GM18520 (cell line): ENCODE data around the gene DCUN1D2.

Experiments used
- ATAC-seq: cut with Tn5 transposase; IDR thresholded peaks from one replicate; pipeline ENCODE4 v1.9.1; 2021; ENCODE audit not compliant: unreplicated experiment

The DCUN1D2 gene

GRCh38 chr13:113520571-113520970, 30.1 kb upstream of the DCUN1D2 start:
- no peak for ATAC-seq

DNA sequence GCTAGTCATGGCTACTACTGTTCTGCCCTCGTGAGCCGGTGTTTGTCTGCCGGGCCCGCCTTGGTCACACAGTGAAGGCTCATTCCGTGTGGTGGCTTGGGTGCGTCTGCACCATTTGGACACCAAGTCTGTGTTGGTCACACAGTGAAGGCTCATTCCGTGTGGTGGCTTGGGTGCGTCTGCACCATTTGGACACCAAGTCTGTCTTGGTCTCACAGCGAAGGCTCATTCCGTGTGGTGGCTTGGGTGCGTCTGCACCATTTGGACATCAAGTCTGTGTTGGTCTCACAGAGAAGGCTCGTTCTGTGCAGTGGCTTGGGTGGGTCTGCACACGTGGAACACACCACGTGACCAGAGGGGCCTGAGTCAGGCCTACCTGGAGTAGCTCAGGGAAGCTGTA, 29.0 kb upstream of the DCUN1D2 start:
- ATAC-seq = no peak

DNA sequence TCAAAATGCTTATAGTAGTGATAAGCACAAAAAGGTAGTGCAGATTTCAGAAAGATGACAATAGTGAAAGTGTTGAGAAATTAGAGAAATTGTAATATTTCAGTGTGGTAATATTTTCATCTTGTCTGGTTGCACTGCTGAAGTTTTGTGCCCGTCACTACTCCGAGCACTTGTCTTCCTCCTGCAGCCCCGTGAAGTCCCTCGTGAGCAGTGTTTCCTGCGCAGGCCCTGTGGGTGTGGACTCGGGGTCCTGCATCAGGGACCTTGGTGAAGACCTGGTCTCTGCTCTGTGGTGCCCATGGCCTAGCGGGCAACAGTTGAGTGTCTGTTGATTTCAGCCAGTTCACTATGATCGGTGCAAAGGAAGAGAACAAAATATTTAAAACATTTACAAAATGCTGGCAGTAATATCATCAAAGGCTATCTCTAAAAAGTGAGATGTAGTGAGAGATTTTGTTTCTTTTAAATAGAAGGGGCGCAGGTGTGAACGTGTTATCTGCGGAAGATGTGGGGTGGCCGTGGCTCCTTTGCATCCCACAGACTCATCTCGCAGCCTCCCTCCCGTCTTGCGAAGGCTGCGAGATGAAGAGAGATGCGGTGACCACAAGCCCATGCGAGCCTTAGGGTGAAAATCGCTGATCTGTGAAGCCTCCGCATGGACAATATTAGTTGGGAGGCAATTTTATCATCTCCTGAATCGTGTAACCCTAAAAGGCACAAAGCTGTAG, 27.7 kb upstream of the DCUN1D2 start:
- no peak for ATAC-seq

- ATAC-seq = no peak
Observed at GRCh38 chr13:113514847-113515246, 24.3 kb upstream of the DCUN1D2 start.

GRCh38 chr13:113513761-113514160, 23.2 kb upstream of the DCUN1D2 start:
- ATAC-seq = no peak

- no peak for ATAC-seq
Observed at GRCh38 chr13:113511361-113511760, 20.9 kb upstream of the DCUN1D2 start.

DNA sequence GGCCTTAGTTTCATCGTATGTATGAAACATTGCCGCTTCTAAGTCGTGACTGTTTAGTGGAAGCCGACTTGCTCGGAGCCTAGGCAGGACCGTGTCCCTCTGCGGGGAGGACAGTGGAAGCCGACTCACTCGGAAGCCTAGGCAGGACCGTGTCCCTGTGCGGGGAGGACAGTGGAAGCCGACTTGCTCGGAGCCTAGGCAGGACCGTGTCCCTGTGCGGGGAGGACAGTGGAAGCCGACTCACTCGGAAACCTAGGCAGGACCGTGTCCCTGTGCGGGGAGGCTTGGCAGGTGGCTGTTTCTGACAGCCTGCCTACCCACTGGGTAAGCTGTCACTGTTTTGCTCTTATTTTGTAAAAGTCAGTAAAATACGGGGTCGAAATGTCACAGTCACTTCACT, 20.4 kb upstream of the DCUN1D2 start:
- no peak for ATAC-seq

DNA sequence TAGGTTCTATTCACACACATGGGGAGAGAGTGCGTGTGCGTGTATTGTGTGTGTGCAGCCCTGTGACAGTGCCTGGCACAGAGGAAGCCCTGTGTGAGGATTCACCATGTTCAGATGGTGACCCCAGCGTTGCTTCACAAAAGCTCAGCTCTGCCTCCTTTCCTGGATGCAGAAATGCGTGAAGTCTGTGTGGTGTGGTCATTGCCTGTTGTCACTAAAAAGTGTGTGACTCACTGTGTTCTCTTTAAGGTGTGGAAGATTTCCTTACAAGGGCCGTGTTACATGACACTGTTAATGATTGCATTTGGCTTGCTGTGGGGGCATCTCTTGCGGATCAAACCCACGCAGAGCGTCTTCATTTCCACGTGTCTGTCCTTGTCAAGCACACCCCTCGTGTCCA, 19.5 kb upstream of the DCUN1D2 start:
- ATAC-seq = no peak

- no peak for ATAC-seq
Observed at GRCh38 chr13:113508521-113509254, 18.2 kb upstream of the DCUN1D2 start.

DNA sequence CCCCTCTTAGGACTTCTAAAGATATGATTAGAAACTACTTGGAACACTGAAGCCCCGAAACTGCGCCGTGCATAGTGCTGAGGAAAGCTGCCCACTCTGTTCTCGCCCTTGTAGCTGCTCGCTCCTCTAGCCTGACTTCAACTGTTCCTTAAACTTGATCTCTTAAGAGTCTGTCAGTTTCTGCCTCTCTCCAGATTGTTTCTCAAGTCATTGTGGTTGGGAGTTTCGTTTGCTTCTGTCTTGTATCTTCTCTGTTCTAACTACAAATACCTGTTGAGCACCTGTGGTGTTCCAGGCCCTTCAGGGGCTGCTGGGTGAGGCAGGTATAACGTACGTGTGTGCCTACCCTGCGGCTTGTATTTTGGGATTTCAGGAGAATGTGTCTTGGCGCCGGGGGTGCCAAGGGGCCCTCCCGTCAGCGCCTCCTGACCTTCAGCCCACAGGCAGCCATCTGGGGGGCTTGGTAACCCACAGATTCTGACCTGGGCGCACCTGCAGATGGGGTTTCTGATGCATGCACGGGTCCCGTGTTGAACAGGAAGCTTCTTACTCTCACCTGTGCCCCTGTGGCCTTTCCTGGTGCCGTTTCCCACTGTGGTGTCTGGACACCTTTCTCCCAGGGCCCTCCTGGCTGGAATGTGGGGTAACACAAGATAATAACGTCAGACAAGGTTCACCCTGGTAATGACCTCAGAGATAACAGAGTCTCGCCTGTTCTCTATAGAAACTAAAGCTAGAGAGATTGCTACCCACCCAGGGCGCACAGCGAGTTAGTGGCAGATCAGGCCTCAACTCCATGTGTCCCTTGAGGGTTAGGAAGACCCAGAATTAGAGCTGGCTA, 17.2 kb upstream of the DCUN1D2 start:
- ATAC-seq = no peak

GRCh38 chr13:113506871-113507388, 16.4 kb upstream of the DCUN1D2 start:
- ATAC-seq = no peak

DNA sequence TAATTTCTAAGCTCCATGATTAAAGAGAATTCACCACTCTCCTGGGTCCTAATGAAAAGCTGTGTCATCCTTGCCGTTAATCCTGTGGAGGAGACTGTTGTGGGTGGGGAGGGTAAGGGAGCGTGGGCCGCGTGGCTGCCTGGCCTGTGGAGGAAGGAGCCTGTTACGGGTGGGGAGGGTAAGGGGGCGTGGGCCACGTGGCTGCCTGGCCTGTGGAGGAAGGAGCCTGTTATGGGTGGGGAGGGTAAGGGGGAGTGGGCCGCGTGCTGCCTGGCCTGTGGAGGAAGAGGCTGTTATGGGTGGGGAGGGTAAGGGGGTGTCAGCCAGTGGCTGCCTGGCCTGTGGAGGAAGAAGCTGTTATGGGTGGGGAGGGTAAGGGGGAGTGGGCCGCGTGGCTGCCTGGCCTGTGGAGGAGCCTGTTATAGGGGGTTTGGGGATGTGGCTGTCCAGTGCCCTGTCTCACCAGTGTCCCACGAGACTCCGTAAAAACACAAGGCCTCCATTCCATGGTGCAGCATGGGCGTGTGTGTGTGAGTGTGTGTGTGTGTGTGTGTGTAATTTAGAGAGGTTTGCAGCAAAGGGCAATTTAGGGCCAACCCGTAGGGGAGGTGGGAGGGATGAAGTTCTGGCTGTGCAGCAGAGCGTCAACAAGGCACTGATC, 15.6 kb upstream of the DCUN1D2 start:
- no peak for ATAC-seq

DNA sequence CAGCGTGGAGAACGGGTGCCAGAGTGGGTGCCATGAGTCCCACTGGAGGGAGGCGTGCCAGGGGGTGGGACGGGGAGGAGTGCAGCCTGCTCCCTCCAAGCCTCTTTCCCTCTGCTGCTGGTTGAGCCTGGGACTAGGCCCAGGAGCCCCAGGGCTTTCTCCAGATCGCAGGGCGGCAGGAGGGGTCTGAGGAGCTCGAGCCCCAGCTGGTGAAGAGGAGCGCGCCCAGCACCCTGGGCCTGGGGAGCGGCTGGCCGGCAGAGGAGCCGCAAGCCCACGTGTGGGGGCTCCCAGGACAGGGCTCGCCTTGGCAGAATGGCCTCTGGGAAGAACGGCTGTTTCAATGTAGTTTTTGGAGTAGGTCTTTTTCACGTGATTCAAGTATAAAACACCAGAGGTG, 12.2 kb upstream of the DCUN1D2 start:
- no peak for ATAC-seq

- ATAC-seq = no peak
Observed at GRCh38 chr13:113500530-113501265, 10.2 kb upstream of the DCUN1D2 start.

DNA sequence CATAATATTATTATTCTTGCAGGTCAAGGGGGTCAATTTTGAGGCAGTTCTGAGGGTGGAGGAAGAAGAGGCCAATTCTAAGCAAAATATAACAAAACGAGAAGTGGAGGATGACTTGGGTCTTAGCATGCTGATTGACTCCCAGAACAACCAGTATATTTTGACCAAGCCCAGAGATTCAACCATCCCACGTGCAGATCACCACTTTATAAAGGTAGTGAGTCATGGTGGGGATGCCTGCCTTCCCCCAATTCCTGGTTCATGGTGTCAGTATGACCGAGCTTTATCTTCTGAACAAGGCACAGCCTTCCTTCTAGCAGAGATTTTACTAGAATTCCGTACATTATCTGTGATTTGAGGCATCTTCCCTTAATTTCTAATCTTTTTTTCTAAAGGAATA, 9.4 kb upstream of the DCUN1D2 start:
- no peak for ATAC-seq

DNA sequence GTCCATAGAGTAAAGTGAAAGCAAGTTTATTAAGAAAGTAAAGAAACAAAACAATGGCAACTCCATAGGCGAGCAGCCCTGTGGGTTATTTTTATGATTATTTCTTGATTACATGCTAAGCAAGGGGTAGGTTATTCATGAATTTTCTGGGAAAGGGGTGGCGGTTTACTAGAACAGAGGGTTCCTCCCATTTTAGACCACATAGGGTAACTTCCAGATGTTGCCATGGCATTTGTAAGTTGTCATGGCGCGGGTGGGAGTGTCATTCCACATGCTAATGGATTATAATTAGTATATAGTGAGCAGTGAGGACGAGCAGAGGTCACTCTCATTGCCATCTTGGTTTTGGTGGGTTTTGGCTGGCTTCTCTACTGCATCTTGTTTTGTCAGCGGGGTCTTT, 8.4 kb upstream of the DCUN1D2 start:
- ATAC-seq = no peak

- no peak for ATAC-seq
Observed at GRCh38 chr13:113497217-113497616, 6.7 kb upstream of the DCUN1D2 start.

DNA sequence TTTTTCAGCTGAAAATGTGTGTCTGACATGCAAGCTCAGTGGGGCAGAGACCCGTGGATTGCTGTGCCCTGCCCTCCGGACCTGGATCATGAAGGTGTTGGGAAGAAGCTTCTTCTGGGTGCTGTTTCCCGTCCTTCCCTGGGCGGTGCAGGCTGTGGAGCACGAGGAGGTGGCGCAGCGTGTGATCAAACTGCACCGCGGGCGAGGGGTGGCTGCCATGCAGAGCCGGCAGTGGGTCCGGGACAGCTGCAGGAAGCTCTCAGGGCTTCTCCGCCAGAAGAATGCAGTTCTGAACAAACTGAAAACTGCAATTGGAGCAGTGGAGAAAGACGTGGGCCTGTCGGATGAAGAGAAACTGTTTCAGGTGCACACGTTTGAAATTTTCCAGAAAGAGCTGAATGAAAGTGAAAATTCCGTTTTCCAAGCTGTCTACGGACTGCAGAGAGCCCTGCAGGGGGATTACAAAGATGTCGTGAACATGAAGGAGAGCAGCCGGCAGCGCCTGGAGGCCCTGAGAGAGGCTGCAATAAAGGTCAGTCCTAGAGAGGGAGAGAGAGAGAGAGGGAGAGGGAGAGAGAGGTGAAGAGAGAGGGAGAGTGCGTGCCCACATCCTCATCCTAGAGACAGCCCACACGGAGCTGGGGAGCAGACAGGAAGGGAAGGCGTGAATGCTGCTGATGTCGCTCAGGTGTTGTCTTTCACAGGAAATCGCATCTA, 5.1 kb upstream of the DCUN1D2 start:
- ATAC-seq = no peak

GRCh38 chr13:113493315-113493951, 2.9 kb upstream of the DCUN1D2 start:
- ATAC-seq = peak; percentile 25
